HepG2 (cell line): ENCODE measurements around the gene AGPAT2. TPM values are rescaled to one million over a fixed set of nuclear protein-coding genes. Genes with fewer than 3 reads are reported as not detected.

Experiments used
- SCMH1 ChIP-seq: sonication (generic); formaldehyde crosslinking; IDR thresholded peaks from 2 replicates; pipeline ENCODE4 v1.9.0; 2021; ENCODE audit warnings: missing genetic modification reagents, mild to moderate bottlenecking, borderline replicate concordance
- SMAD9 ChIP-seq: sonication (generic); formaldehyde crosslinking; IDR thresholded peaks from 2 replicates; pipeline ENCODE4 v1.5.1; 2020; ENCODE audit warnings: mild to moderate bottlenecking, missing genetic modification reagents
- SNRNP70 ChIP-seq: fragments of 200-400 bp; formaldehyde crosslinking; IDR thresholded peaks from 2 replicates; pipeline ENCODE4 v1.6.1; 2017; ENCODE audit warnings: mild to moderate bottlenecking, low read depth, low read length, moderate library complexity
- ZNF430 ChIP-seq: sonication (generic); formaldehyde crosslinking; IDR thresholded peaks from 2 replicates; pipeline ENCODE4 v1.9.0; 2021; ENCODE audit warnings: mild to moderate bottlenecking, missing genetic modification reagents
- ZNF703 ChIP-seq: sonication (generic); formaldehyde crosslinking; IDR thresholded peaks from 2 replicates; pipeline ENCODE4 v1.5.1; 2020; ENCODE audit warnings: missing genetic modification reagents, mild to moderate bottlenecking, moderate library complexity, borderline replicate concordance
- ZNF777 ChIP-seq: sonication (generic); formaldehyde crosslinking; IDR thresholded peaks from 2 replicates; pipeline ENCODE4 v1.4.0; 2020; ENCODE audit warnings: missing genetic modification reagents
- polyA plus RNA-seq, 8 experiments: library from polyadenylated mRNA; depleted of rRNA in 3 of 8; stranded (reverse) in 7 of 8; unstranded in 1 of 8; fragments of >200 nt; fragmentation: Illumina TruSeq in 4 of 8; extraction: Trizol in 4 of 8; gene quantifications; 2 replicates each; pipeline versions ENCODE4 v1.2.1 to v1.2.3, GENCODE V29; 2011 to 2016; ENCODE audit warnings: low read depth in 4 of 8, missing spikeins in 1 of 8, mixed read lengths in 1 of 8; ENCODE audit not compliant: insufficient read depth in 1 of 8
- total RNA-seq, 5 experiments: library from RNA; depleted of rRNA; stranded (reverse); fragments of >200 nt; fragmentation: Illumina TruSeq; extraction: Trizol; gene quantifications; 2 replicates each; pipeline ENCODE4 v1.2.3, GENCODE V29; 2016; ENCODE audit warnings: low read depth in 1 of 5
- TF ChIP-seq, protein P1 (sequence below): sonication (generic); formaldehyde crosslinking; IDR thresholded peaks from 2 replicates; pipeline ENCODE4 v1.4.0; 2020; ENCODE audit warnings: missing genetic modification reagents
- TF ChIP-seq, protein P2 (sequence below): sonication (generic); formaldehyde crosslinking; IDR thresholded peaks from 2 replicates; pipeline ENCODE4 v1.4.0; 2020; ENCODE audit warnings: mild to moderate bottlenecking, missing genetic modification reagents
- TF ChIP-seq, protein P3 (sequence below): sonication (generic); formaldehyde crosslinking; conservative IDR thresholded peaks from 2 replicates; pipeline ENCODE4 v1.8.0; 2022; ENCODE audit warnings: low read depth, missing genetic modification reagents

AGPAT2 gene
- total and polyA plus RNA-seq, 2 of the 13 experiments (the other 11 are each of a cell fraction or from before 2014, with no cell fraction given): 3.9 to 25.8 TPM

DNA sequence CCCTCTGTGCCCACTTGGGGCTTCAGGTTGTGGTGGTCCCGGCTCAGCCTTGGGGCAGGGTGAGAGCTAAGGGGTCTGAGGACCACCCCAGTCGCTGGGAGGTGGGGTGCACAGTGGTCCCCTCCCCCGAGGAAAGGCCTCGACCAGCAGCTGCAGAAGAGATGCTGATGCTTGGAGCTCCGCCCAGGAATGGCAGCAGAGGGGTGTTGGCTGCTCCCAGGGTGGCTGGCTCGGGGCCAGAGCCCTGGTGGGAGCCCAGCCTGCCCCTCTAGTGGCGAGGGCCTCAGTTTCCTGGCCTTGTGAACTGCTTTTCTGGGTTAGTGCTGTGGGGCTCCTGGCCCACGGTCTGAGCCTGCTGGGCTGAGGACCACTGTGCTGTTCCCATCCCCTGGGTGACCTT is 26.3 kb upstream of the AGPAT2 start (continued):
- TF ChIP-seq, protein P1, sequence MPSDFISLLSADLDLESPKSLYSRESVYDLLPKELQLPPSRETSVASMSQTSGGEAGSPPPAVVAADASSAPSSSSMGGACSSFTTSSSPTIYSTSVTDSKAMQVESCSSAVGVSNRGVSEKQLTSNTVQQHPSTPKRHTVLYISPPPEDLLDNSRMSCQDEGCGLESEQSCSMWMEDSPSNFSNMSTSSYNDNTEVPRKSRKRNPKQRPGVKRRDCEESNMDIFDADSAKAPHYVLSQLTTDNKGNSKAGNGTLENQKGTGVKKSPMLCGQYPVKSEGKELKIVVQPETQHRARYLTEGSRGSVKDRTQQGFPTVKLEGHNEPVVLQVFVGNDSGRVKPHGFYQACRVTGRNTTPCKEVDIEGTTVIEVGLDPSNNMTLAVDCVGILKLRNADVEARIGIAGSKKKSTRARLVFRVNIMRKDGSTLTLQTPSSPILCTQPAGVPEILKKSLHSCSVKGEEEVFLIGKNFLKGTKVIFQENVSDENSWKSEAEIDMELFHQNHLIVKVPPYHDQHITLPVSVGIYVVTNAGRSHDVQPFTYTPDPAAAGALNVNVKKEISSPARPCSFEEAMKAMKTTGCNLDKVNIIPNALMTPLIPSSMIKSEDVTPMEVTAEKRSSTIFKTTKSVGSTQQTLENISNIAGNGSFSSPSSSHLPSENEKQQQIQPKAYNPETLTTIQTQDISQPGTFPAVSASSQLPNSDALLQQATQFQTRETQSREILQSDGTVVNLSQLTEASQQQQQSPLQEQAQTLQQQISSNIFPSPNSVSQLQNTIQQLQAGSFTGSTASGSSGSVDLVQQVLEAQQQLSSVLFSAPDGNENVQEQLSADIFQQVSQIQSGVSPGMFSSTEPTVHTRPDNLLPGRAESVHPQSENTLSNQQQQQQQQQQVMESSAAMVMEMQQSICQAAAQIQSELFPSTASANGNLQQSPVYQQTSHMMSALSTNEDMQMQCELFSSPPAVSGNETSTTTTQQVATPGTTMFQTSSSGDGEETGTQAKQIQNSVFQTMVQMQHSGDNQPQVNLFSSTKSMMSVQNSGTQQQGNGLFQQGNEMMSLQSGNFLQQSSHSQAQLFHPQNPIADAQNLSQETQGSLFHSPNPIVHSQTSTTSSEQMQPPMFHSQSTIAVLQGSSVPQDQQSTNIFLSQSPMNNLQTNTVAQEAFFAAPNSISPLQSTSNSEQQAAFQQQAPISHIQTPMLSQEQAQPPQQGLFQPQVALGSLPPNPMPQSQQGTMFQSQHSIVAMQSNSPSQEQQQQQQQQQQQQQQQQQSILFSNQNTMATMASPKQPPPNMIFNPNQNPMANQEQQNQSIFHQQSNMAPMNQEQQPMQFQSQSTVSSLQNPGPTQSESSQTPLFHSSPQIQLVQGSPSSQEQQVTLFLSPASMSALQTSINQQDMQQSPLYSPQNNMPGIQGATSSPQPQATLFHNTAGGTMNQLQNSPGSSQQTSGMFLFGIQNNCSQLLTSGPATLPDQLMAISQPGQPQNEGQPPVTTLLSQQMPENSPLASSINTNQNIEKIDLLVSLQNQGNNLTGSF (CRISPR knock-in tag): no peak
- no peak for TF ChIP-seq ZNF703 (CRISPR knock-in tag)
- TF ChIP-seq SNRNP70: no peak
- TF ChIP-seq, protein P2, sequence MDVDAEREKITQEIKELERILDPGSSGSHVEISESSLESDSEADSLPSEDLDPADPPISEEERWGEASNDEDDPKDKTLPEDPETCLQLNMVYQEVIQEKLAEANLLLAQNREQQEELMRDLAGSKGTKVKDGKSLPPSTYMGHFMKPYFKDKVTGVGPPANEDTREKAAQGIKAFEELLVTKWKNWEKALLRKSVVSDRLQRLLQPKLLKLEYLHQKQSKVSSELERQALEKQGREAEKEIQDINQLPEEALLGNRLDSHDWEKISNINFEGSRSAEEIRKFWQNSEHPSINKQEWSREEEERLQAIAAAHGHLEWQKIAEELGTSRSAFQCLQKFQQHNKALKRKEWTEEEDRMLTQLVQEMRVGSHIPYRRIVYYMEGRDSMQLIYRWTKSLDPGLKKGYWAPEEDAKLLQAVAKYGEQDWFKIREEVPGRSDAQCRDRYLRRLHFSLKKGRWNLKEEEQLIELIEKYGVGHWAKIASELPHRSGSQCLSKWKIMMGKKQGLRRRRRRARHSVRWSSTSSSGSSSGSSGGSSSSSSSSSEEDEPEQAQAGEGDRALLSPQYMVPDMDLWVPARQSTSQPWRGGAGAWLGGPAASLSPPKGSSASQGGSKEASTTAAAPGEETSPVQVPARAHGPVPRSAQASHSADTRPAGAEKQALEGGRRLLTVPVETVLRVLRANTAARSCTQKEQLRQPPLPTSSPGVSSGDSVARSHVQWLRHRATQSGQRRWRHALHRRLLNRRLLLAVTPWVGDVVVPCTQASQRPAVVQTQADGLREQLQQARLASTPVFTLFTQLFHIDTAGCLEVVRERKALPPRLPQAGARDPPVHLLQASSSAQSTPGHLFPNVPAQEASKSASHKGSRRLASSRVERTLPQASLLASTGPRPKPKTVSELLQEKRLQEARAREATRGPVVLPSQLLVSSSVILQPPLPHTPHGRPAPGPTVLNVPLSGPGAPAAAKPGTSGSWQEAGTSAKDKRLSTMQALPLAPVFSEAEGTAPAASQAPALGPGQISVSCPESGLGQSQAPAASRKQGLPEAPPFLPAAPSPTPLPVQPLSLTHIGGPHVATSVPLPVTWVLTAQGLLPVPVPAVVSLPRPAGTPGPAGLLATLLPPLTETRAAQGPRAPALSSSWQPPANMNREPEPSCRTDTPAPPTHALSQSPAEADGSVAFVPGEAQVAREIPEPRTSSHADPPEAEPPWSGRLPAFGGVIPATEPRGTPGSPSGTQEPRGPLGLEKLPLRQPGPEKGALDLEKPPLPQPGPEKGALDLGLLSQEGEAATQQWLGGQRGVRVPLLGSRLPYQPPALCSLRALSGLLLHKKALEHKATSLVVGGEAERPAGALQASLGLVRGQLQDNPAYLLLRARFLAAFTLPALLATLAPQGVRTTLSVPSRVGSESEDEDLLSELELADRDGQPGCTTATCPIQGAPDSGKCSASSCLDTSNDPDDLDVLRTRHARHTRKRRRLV (CRISPR knock-in tag): no peak
- TF ChIP-seq SCMH1 (CRISPR knock-in tag): no peak
- no peak for TF ChIP-seq ZNF777 (CRISPR knock-in tag)
- no peak for TF ChIP-seq SMAD9 (CRISPR knock-in tag)
- TF ChIP-seq, protein P3, sequence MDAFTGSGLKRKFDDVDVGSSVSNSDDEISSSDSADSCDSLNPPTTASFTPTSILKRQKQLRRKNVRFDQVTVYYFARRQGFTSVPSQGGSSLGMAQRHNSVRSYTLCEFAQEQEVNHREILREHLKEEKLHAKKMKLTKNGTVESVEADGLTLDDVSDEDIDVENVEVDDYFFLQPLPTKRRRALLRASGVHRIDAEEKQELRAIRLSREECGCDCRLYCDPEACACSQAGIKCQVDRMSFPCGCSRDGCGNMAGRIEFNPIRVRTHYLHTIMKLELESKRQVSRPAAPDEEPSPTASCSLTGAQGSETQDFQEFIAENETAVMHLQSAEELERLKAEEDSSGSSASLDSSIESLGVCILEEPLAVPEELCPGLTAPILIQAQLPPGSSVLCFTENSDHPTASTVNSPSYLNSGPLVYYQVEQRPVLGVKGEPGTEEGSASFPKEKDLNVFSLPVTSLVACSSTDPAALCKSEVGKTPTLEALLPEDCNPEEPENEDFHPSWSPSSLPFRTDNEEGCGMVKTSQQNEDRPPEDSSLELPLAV (CRISPR knock-in tag): no peak
- TF ChIP-seq ZNF430 (CRISPR knock-in tag): no peak
- TF ChIP-seq, all 625 proteins: peak for 0
